Occipital lobe (tissue), 2 donors: Measurements from ENCODE around the gene ANP32B. TPM values are rescaled to one million over a fixed set of nuclear protein-coding genes. Genes with fewer than 3 reads are reported as not detected.
"Not testable (repeated sequence)": the region's sequence is repeated elsewhere in the genome, so short reads cannot be mapped to it uniquely, and the experiment has no call there.

ENCODE experiments used
- DNase-seq: peaks from one replicate; lab custom pipeline; 2025; lab: John Stamatoyannopoulos, UW
- total RNA-seq: library from RNA; depleted of rRNA; stranded (reverse); fragments of >200 nt; gene quantifications from one replicate; pipeline ENCODE4 v1.2.3, GENCODE V29; 2014

The ANP32B gene
- total RNA-seq, 1 donor from 2014 or later = 3.9 TPM

DNA sequence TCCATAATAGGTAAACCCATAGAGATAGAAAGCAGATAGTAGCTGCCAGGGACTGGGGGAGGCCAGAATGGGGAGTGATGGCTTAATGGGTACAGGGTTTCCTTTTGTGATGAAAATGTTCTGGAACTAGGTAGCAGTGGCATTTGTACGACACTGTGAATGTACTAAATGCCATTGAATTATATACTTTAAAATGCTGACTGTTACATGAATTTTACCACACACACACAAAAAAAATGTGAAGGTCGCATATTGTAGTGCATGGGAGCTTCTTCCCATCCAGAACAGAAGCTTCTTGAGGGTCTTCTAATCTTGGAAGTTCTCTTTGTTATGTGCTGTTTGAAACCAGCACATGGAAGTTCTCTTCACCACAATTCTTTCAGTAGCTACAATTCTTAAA is 19.9 kb upstream of the ANP32B start:
- DNase-seq = no peak

GRCh38 chr9:97964901-97965300 is 18.2 kb upstream of the ANP32B start:
- no peak for DNase-seq

DNA sequence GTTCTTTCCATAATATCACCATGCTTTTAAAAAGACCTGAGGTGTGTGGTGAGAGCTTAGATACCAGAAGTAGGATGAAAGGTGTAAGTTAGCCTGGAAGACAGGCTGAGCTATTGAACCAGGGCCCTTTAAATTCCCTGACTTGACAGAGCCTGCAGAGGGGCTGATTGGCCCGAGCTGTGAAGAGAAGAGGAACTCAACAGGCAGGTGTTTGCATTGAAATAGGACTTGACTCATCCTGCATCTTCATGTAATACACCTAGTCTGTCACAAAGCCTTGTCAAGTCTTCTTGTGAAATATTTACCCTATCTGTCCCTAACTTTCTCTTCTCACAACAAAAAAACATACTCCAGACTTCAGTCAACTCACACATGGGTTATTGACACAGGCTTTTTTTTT is 16.6 kb upstream of the ANP32B start:
- DNase-seq = no peak

DNA sequence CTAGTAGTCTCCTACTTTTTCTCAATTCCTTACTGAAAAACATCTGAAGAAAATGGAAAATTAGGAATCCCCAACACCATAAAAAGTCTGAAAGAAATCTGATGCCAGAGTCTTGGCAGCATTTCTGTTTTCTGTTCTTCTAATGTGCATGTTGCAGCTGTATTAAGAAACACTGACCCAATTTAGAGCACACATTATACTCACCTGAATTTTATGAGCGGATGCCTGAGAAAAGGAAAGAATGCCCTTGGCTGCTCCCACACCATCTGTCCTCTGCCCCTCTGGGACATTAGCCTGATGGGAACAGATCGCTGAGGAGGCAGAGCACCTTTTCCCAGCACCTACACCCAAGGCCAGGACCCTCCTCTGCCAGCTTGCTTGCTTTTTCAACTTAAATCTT is 14.1 kb upstream of the ANP32B start:
- no peak for DNase-seq

DNA sequence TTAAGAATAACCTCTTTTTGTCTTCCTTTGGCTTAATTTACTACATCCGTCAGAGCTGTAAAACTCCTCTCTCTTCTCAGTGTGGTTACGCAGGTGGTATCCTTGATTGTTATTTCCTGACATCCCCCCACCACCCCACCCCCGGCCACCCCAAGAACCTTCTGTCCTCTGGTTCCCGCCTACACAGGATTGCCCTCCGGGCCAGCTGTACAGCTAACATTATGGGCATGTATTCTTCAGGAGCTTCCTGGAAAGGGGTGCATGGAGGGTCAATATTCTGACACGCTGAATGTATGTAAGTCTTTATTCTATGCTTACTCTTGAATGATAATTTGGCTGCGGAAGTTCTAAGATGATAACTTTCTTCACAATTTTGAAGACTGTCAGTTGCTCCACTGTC is 13.0 kb upstream of the ANP32B start:
- DNase-seq = no peak

- no peak for DNase-seq
Measured at GRCh38 chr9:97972753-97973152, 10.4 kb upstream of the ANP32B start.

DNA sequence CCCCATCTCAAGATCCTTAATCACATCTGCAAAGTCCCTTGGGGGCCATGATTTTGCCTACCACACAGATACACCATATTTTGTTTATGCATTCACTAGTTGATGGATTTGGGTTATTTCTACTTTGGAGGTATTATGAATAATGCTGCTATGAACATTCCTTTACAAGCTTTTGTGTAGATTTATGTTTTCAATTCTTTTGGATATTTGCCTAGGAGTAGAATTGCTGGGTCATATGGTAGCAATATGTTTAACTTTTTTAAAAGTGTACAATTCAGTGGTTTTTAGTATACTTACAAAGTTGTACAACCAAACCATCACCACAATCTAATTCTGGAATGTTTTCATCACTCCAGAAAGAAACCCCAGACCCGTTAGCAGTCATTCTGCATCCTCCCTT is 7.8 kb upstream of the ANP32B start:
- no peak for DNase-seq

DNA sequence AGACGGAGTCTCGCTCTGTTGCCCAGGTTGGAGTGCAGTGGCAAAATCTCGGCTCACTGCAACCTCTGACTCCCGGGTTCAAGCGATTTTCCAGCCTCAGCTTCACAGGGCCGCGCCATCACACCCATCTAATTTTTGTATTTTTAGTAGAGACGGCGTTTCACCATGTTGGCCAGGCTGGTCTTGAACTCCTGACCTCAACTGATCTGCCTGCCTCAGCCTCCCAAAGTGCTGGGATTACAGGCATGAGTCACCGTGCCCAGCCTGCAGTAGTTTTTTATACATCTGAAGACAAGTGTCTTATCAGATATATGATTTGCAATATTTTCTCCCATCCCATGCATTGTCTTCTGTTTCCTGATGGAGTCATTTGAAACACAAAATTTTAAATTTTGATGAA is 6.5 kb upstream of the ANP32B start:
- DNase-seq = not testable (repeated sequence)

DNA sequence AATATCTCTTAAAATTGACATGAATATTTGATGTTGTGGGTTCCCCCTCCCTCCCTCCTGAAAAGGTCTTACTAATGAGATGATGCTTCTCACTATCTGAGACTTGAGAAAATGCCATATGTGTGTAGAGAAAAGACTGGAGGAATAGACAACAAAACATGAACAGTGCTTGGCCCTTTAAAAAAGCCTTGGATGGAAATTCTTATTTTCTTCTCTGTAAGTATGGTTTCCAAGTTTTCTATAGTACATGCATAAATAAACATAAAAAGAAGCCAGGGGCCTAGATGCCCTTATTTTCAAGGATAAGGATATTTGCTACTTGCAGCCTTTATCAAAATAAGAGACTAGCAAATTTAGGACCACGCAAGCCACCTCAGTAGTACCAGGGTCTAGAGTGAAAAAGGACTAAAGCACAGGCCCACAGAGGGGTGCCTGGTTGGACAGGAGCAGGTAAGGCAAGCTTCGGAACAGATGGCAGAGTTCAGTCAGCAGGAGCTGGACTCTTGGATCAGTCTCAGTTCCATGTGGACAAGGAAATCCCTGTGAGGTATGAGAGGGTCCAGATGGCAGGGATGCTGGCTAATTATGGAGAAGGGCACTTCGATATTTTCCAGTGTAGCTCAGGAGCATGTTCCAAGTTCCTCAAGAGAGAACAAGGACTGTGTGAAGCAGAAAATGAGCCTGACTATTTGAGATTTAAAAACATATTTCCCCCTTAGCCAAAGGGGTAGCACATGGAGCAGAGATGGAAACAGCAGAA is 4.6 kb upstream of the ANP32B start:
- no peak for DNase-seq

GRCh38 chr9:97979788-97980478 is 3.2 kb upstream of the ANP32B start:
- DNase-seq = no peak

- no peak for DNase-seq
Measured at GRCh38 chr9:97980479-97980803, 2.7 kb upstream of the ANP32B start.

GRCh38 chr9:97980918-97981845 is 2.0 kb upstream of the ANP32B start:
- DNase-seq = peak; percentile 53

DNA sequence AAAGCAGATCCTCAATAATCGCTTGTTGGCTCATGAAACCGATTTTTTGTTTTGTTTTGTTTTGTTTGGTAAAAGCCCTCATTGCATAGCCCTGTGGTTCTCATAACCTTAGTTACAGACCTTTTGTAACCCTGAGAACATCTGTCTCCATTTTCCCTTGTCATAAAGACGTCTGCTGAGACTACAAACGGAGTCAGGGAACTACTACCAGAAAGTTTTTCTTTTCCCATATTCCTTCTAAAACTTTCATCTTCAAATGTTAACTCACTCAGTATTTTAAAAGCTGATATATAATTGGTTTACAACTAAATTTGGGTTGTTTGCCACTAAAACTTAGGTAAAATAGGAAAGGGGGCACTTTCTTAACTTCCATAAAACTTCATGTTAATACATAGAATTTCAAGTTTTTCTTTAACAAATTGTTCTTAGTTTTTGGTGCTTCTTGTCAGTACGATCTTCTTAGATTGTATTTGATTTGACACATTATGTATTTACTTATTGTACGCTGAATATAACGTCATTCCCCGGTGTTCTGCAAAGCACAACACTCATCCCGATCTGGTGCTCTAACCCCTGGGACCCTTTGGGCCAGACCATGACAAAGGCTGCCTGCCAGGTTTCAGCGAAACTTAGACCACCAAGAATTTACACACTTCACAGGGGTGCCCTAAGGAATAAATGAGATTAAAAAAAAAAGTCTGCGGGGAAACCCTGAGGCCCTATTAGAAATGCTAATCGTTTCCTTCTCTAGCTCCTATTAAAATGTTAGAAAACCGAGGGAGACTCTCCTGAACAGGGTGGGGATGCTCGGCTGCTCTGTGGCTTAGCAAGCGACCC is 1.1 kb upstream of the ANP32B start:
- DNase-seq = no peak

- DNase-seq = peak; percentile 68
Measured at GRCh38 chr9:97983589-97984187, 547 bp downstream of the ANP32B start.

- peak; percentile 61 for DNase-seq
Measured at GRCh38 chr9:97984188-97985057, 1.3 kb downstream of the ANP32B start.

GRCh38 chr9:97985058-97985861 is 2.1 kb downstream of the ANP32B start:
- DNase-seq = no peak

- no peak for DNase-seq
Measured at GRCh38 chr9:97987487-97987886, 4.3 kb downstream of the ANP32B start.

DNA sequence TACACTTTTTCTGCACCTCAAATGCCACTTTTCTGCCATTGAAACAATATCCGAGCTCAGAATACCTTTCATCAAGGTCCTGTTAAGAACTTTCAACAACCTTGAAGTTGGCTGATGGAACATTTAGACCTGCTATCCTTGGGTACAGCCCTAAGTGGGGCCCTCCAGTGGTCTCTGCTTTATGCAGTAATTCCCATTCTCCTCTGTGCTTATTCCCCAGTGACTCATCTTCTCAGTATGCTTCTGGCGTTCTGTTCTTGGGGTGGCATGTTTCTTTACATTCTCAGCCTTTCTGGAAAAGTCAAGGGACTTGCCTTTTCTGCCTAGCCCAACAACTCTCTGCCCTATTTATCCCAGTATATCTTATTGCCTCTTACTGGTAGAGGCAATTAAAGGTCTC is 7.1 kb downstream of the ANP32B start:
- DNase-seq = no peak

- DNase-seq = no peak
Measured at GRCh38 chr9:97991818-97992217, 8.7 kb downstream of the ANP32B start.
